Hepatocyte (in vitro differentiated cells): Measurements from ENCODE around the gene PIGB.

Experiments used
- EZH2 ChIP-seq: fragments of 200-600 bp; sonication (generic); IDR thresholded peaks from 2 replicates; pipeline ENCODE4 v1.6.1; 2016; ENCODE audit warnings: antibody characterized with exemption, mild to moderate bottlenecking, borderline replicate concordance
- TF ChIP-seq, protein P1 (sequence below): fragments of 200-600 bp; sonication (generic); IDR thresholded peaks from 2 replicates; pipeline ENCODE4 v1.5.1; 2016; ENCODE audit warnings: antibody characterized with exemption, mild to moderate bottlenecking; ENCODE audit not compliant: poor library complexity

DNA sequence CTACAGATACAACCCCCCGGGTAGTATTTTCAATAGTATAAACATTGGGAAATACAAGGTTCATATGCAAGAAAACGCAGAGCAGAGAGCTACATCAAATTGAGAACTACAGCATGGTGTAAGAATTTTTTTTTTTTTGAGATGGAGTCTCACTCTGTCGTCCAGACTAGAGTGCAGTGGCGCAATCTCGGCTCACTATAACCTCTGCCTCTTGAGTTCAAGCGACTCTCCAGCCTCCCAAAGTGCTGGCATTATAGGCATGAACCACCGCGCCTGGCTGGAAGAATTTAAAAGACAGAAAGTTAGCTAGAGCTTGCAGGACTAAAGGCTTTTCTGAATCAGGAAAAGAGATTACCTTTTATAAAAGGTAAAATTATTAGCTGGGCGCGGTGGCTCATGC, 42.0 kb downstream of the PIGB start:
- TF ChIP-seq, protein P1, sequence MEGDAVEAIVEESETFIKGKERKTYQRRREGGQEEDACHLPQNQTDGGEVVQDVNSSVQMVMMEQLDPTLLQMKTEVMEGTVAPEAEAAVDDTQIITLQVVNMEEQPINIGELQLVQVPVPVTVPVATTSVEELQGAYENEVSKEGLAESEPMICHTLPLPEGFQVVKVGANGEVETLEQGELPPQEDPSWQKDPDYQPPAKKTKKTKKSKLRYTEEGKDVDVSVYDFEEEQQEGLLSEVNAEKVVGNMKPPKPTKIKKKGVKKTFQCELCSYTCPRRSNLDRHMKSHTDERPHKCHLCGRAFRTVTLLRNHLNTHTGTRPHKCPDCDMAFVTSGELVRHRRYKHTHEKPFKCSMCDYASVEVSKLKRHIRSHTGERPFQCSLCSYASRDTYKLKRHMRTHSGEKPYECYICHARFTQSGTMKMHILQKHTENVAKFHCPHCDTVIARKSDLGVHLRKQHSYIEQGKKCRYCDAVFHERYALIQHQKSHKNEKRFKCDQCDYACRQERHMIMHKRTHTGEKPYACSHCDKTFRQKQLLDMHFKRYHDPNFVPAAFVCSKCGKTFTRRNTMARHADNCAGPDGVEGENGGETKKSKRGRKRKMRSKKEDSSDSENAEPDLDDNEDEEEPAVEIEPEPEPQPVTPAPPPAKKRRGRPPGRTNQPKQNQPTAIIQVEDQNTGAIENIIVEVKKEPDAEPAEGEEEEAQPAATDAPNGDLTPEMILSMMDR: no peak
- TF ChIP-seq EZH2: no peak
